DND-41 (cell line): Measurements from ENCODE around the gene EPC1.

Source experiments
- ATAC-seq: fragments of 200-7000 bp; cut with Tn5 transposase; 3 replicates; pipeline ENCODE4 v1.9.1; 2021; ENCODE audit warnings: low read depth; ENCODE audit not compliant: insufficient read depth
- DNase-seq: peaks from one replicate; pipeline ENCODE4 v3.0.0-alpha.2; 2020
- H2AFZ ChIP-seq: 2 replicates; pipeline ENCODE4 v1.6.0; 2012; ENCODE audit warnings: low read depth, low read length
- H3K27ac ChIP-seq: 2 replicates; pipeline ENCODE4 v1.5.1; 2012; ENCODE audit warnings: low read length, inconsistent platforms
- H3K27me3 ChIP-seq: fragments of 200-600 bp; sonication (generic); 2 replicates; pipeline ENCODE4 v1.6.0; 2012; ENCODE audit warnings: low read length, mild to moderate bottlenecking, inconsistent platforms; ENCODE audit not compliant: insufficient read depth, poor library complexity
- H3K36me3 ChIP-seq: 2 replicates; pipeline ENCODE4 v1.5.1; 2012; ENCODE audit warnings: low read length, inconsistent platforms; ENCODE audit not compliant: insufficient read depth
- H3K4me1 ChIP-seq: 2 replicates; pipeline ENCODE4 v1.5.1; 2012; ENCODE audit warnings: mild to moderate bottlenecking, low read length; ENCODE audit not compliant: insufficient read depth
- H3K4me2 ChIP-seq: 2 replicates; pipeline ENCODE4 v1.6.0; 2012; ENCODE audit warnings: mild to moderate bottlenecking, moderate library complexity, low read length, inconsistent platforms; ENCODE audit not compliant: insufficient read depth
- H3K4me3 ChIP-seq, 2 experiments: fragments of 200-600 bp in 1 of 2; shearing (Covaris generic) in 1 of 2; 2 replicates each; pipeline ENCODE4 v1.5.1; 2012 to 2016; ENCODE audit warnings: inconsistent platforms in 2 of 2, low read length in 2 of 2, mild to moderate bottlenecking in 2 of 2, low read depth in 1 of 2, moderate library complexity in 1 of 2
- H3K79me2 ChIP-seq: 2 replicates; pipeline ENCODE4 v1.6.0; 2012; ENCODE audit warnings: low read length, inconsistent platforms; ENCODE audit not compliant: insufficient read depth
- H3K9ac ChIP-seq: 2 replicates; pipeline ENCODE4 v1.6.0; 2012; ENCODE audit warnings: low read depth, mild to moderate bottlenecking, inconsistent platforms, low read length, moderate library complexity
- H3K9me3 ChIP-seq: 2 replicates; pipeline ENCODE4 v1.5.1; 2012; ENCODE audit warnings: low read length, moderate library complexity, mild to moderate bottlenecking, inconsistent platforms; ENCODE audit not compliant: insufficient read depth, severe bottlenecking
- H4K20me1 ChIP-seq: 2 replicates; pipeline ENCODE4 v1.6.0; 2012; ENCODE audit warnings: low read length; ENCODE audit not compliant: insufficient read depth
- CTCF ChIP-seq: IDR thresholded peaks from 2 replicates; pipeline ENCODE4 v1.5.1; 2012; ENCODE audit warnings: borderline replicate concordance, low read length, moderate library complexity, mild to moderate bottlenecking; ENCODE audit not compliant: poor library complexity, severe bottlenecking; ENCODE audit errors: extremely low read depth
- EZH2 ChIP-seq: IDR thresholded peaks from 3 replicates; pipeline ENCODE4 v1.6.1; 2012; ENCODE audit warnings: borderline replicate concordance, low read depth, mild to moderate bottlenecking, moderate library complexity, low read length, inconsistent platforms; ENCODE audit not compliant: severe bottlenecking

EPC1 gene

GRCh38 chr10:32331606-32332005 is 15.4 kb downstream of the EPC1 start:
- Histone ChIP-seq H3K4me1 (0 out of 2 replicates have a peak, but pooled peaks cover 2% of the 10 kb centered on the region), H3K27ac (no peak overlapping the region), H3K27me3 (no peaks in the 10 kb centered on the region), H3K79me2 (peaks cover 99% of the 10 kb centered on the region), H4K20me1 (peaks cover 91% of the 10 kb centered on the region), H3K4me3 (no peak overlapping the region), H2AFZ (no peak overlapping the region), H3K36me3 (peaks cover 9% of the 10 kb centered on the region; the same call in 1 of the 2 replicates), H3K9ac (no peak overlapping the region), H3K9me3 (no peaks in the 10 kb centered on the region), H3K4me2 (no peak overlapping the region)
- no peak for ATAC-seq
- no peak for DNase-seq
- TF ChIP-seq CTCF (no peak), EZH2 (no peak)

- H3K36me3 ChIP-seq, result peaks cover 13% of the 10 kb centered on the region; the same call in 1 of the 2 replicates
- TF ChIP-seq CTCF (no peak), EZH2 (no peak)
- no peaks in the 10 kb centered on the region for H3K9me3 ChIP-seq
- peaks cover 91% of the 10 kb centered on the region for H4K20me1 ChIP-seq
- H3K79me2 ChIP-seq, result peaks cover 100% of the 10 kb centered on the region
- H3K27me3 ChIP-seq, result no peaks in the 10 kb centered on the region
- H3K9ac ChIP-seq, result no peak overlapping the region
- no peak overlapping the region for H2AFZ ChIP-seq
- no peak overlapping the region for H3K4me3 ChIP-seq
- peaks cover 8% of the 10 kb centered on the region; the same call in 1 of the 2 replicates for H3K4me1 ChIP-seq
- no peak overlapping the region for H3K4me2 ChIP-seq
- ATAC-seq, result no peak
- no peak for DNase-seq
- H3K27ac ChIP-seq, result no peak overlapping the region
Measured at GRCh38 chr10:32330214-32330613, 16.7 kb downstream of the EPC1 start.

GRCh38 chr10:32329061-32329460 is 17.9 kb downstream of the EPC1 start:
- Histone ChIP-seq H3K9me3 (no peaks in the 10 kb centered on the region), H3K4me2 (no peak overlapping the region), H3K4me3 (no peak overlapping the region), H2AFZ (no peak overlapping the region), H3K27ac (no peak overlapping the region), H3K36me3 (peaks cover 15% of the 10 kb centered on the region; the same call in 1 of the 2 replicates), H4K20me1 (peaks cover 91% of the 10 kb centered on the region), H3K9ac (no peak overlapping the region), H3K27me3 (no peaks in the 10 kb centered on the region), H3K79me2 (peaks cover 100% of the 10 kb centered on the region), H3K4me1 (peaks cover 8% of the 10 kb centered on the region; the same call in 1 of the 2 replicates)
- TF ChIP-seq EZH2 (no peak), CTCF (no peak)
- DNase-seq (no peak), ATAC-seq (no peak)

- no peak overlapping the region for H3K9ac ChIP-seq
- TF ChIP-seq CTCF (no peak), EZH2 (no peak)
- H3K4me3 ChIP-seq, result no peak overlapping the region
- peaks cover 100% of the 10 kb centered on the region for H3K79me2 ChIP-seq
- H2AFZ ChIP-seq, result no peak overlapping the region
- no peak overlapping the region for H3K4me2 ChIP-seq
- H3K27me3 ChIP-seq, result no peaks in the 10 kb centered on the region
- peaks cover 87% of the 10 kb centered on the region for H4K20me1 ChIP-seq
- H3K27ac ChIP-seq, result no peak overlapping the region
- no peaks in the 10 kb centered on the region for H3K9me3 ChIP-seq
- H3K4me1 ChIP-seq, result peaks cover 8% of the 10 kb centered on the region; the same call in 1 of the 2 replicates
- peaks cover 15% of the 10 kb centered on the region; the same call in 1 of the 2 replicates for H3K36me3 ChIP-seq
- DNase-seq (no peak), ATAC-seq (no peak)
Measured at GRCh38 chr10:32328499-32328898, 18.5 kb downstream of the EPC1 start.
